HG02981 (cell line): Measurements from ENCODE around the gene COL18A1.

Experiments
- ATAC-seq: cut with Tn5 transposase; IDR thresholded peaks from one replicate; pipeline ENCODE4 v1.9.1; 2021; ENCODE audit warnings: mild to moderate bottlenecking, moderate library complexity; ENCODE audit not compliant: unreplicated experiment

Gene COL18A1

GRCh38 chr21:45381865-45382696 is 22.9 kb upstream of the COL18A1 start:
- no peak for ATAC-seq

GRCh38 chr21:45382697-45382997 is 22.3 kb upstream of the COL18A1 start:
- ATAC-seq = no peak

GRCh38 chr21:45383111-45383614 is 21.8 kb upstream of the COL18A1 start:
- no peak for ATAC-seq

GRCh38 chr21:45383615-45384201 is 21.3 kb upstream of the COL18A1 start:
- ATAC-seq = no peak

GRCh38 chr21:45384656-45385548 is 20.1 kb upstream of the COL18A1 start:
- ATAC-seq = no peak

GRCh38 chr21:45385549-45386050 is 19.4 kb upstream of the COL18A1 start:
- no peak for ATAC-seq

- ATAC-seq = no peak
Observed at GRCh38 chr21:45386336-45386727, 18.6 kb upstream of the COL18A1 start.

GRCh38 chr21:45386728-45387371 is 18.1 kb upstream of the COL18A1 start:
- no peak for ATAC-seq

GRCh38 chr21:45387506-45387905 is 17.5 kb upstream of the COL18A1 start:
- ATAC-seq = no peak

GRCh38 chr21:45388011-45388521 is 16.9 kb upstream of the COL18A1 start:
- no peak for ATAC-seq

- no peak for ATAC-seq
Observed at GRCh38 chr21:45388611-45389296, 16.2 kb upstream of the COL18A1 start.

- ATAC-seq = no peak
Observed at GRCh38 chr21:45390121-45390751, 14.7 kb upstream of the COL18A1 start.

GRCh38 chr21:45390831-45391742 is 13.9 kb upstream of the COL18A1 start:
- ATAC-seq = no peak

GRCh38 chr21:45391743-45392572 is 13.0 kb upstream of the COL18A1 start:
- ATAC-seq = no peak

- ATAC-seq = no peak
Observed at GRCh38 chr21:45392573-45392971, 12.4 kb upstream of the COL18A1 start.

- no peak for ATAC-seq
Observed at GRCh38 chr21:45393021-45393420, 11.9 kb upstream of the COL18A1 start.

GRCh38 chr21:45393833-45394638 is 10.9 kb upstream of the COL18A1 start:
- ATAC-seq = no peak
